Loucy (cell line): ENCODE measurements around the gene POLRMT.

Experiments
- H2AFZ ChIP-seq: fragments of 200-600 bp; sonication (generic); 2 replicates; pipeline ENCODE4 v1.6.0; 2016; ENCODE audit warnings: antibody characterized with exemption, mild to moderate bottlenecking, low read length, moderate library complexity
- H3F3A ChIP-seq: fragments of 200-600 bp; 2 replicates; pipeline ENCODE4 v1.6.0; 2016; ENCODE audit warnings: antibody characterized with exemption, low read depth, mild to moderate bottlenecking
- H3K27me3 ChIP-seq: fragments of 200-600 bp; sonication (generic); 2 replicates; pipeline ENCODE4 v1.6.1; 2014; ENCODE audit warnings: low read length, mild to moderate bottlenecking; ENCODE audit not compliant: insufficient read depth, poor library complexity, severe bottlenecking
- H3K36me3 ChIP-seq: fragments of 200-600 bp; sonication (generic); 2 replicates; pipeline ENCODE4 v1.6.1; 2016; ENCODE audit warnings: low read length; ENCODE audit not compliant: insufficient read depth
- H3K4me1 ChIP-seq: fragments of 200-600 bp; sonication (generic); 2 replicates; pipeline ENCODE4 v1.5.1; 2014; ENCODE audit warnings: low read length, mild to moderate bottlenecking; ENCODE audit not compliant: insufficient read depth, poor library complexity, severe bottlenecking
- H3K4me2 ChIP-seq: fragments of 200-600 bp; sonication (generic); 2 replicates; pipeline ENCODE4 v1.6.0; 2014; ENCODE audit warnings: antibody characterized with exemption, low read length, low read depth, mild to moderate bottlenecking; ENCODE audit not compliant: poor library complexity, severe bottlenecking
- H3K4me3 ChIP-seq: fragments of 200-600 bp; sonication (generic); 2 replicates; pipeline ENCODE4 v1.5.1; 2014; ENCODE audit warnings: low read length, mild to moderate bottlenecking, mixed read lengths; ENCODE audit not compliant: poor library complexity, severe bottlenecking
- H3K79me2 ChIP-seq: fragments of 200-600 bp; sonication (generic); 2 replicates; pipeline ENCODE4 v1.6.1; 2014; ENCODE audit warnings: low read length; ENCODE audit not compliant: insufficient read depth
- H3K9ac ChIP-seq: fragments of 200-600 bp; sonication (generic); 2 replicates; pipeline ENCODE4 v1.6.0; 2014; ENCODE audit warnings: mild to moderate bottlenecking, low read depth, low read length, moderate library complexity; ENCODE audit not compliant: poor library complexity, severe bottlenecking
- H3K9me2 ChIP-seq: fragments of 200-600 bp; sonication (generic); replicated peaks from 2 replicates; pipeline ENCODE4 v1.6.1; 2016; ENCODE audit warnings: low read depth, low read length, mixed read lengths
- H3K9me3 ChIP-seq: fragments of 200-600 bp; sonication (generic); 2 replicates; pipeline ENCODE4 v1.6.1; 2014; ENCODE audit warnings: mild to moderate bottlenecking, antibody characterized with exemption, low read length, low read depth; ENCODE audit not compliant: insufficient read depth
- H4K20me1 ChIP-seq: fragments of 200-600 bp; sonication (generic); 2 replicates; pipeline ENCODE4 v1.6.0; 2014; ENCODE audit warnings: antibody characterized with exemption, low read length, mild to moderate bottlenecking; ENCODE audit not compliant: insufficient read depth, poor library complexity, severe bottlenecking
- CTCF ChIP-seq: fragments of 200-600 bp; sonication (generic); conservative IDR thresholded peaks from 2 replicates; pipeline ENCODE4 v1.5.1; 2014; ENCODE audit warnings: mild to moderate bottlenecking, antibody characterized with exemption, low read length
- EZH2phosphoT487 ChIP-seq: fragments of 200-600 bp; IDR thresholded peaks from 2 replicates; pipeline ENCODE4 v1.6.1; 2018; ENCODE audit warnings: antibody characterized with exemption, mild to moderate bottlenecking, moderate library complexity, borderline replicate concordance

POLRMT gene

GRCh38 chr19:594265-594870 is 39.0 kb downstream of the POLRMT start:
- H3K79me2 ChIP-seq: no peaks in the 10 kb centered on the region
- no peak for TF ChIP-seq EZH2phosphoT487
- no peak for TF ChIP-seq CTCF
- no peaks in the 10 kb centered on the region for H3K9me2 ChIP-seq
- no peaks in the 10 kb centered on the region for H3K27me3 ChIP-seq
- no peak overlapping the region for H3K4me3 ChIP-seq
- no peaks in the 10 kb centered on the region for H3F3A ChIP-seq
- H3K9me3 ChIP-seq: no peaks in the 10 kb centered on the region
- H2AFZ ChIP-seq: no peak overlapping the region
- H3K4me2 ChIP-seq: no peak overlapping the region
- H3K4me1 ChIP-seq: no peaks in the 10 kb centered on the region
- no peaks in the 10 kb centered on the region for H3K36me3 ChIP-seq
- no peak overlapping the region for H3K9ac ChIP-seq
- H4K20me1 ChIP-seq: no peaks in the 10 kb centered on the region

DNA sequence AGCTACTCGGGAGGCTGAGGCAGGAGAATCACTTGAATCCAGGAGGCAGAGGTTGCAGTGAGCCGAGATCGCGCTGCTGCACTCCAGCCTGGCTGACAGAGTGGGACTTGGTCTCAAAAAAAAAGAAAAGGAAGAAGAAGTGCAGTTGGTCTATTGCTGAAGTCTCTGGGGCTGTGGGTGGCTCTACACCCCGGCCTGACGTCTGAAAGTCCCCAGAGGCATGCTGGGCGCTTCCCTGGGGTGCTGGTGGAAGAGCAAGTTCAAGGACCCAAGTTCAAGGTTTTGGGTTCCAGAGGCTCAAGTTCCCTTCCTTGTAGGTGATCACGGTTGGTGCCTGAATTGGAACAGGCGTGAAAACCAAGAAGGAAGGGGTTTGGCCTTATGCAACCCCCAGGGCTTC is 39.8 kb downstream of the POLRMT start:
- Histone ChIP-seq H3K9me3 (no peaks in the 10 kb centered on the region), H3F3A (no peaks in the 10 kb centered on the region), H3K4me1 (peaks cover 2% of the 10 kb centered on the region), H2AFZ (no peak overlapping the region), H3K79me2 (no peaks in the 10 kb centered on the region), H3K4me3 (no peak overlapping the region), H3K36me3 (no peaks in the 10 kb centered on the region), H4K20me1 (no peaks in the 10 kb centered on the region), H3K4me2 (no peak overlapping the region), H3K9me2 (no peaks in the 10 kb centered on the region), H3K9ac (no peak overlapping the region), H3K27me3 (no peaks in the 10 kb centered on the region)
- TF ChIP-seq EZH2phosphoT487 (no peak), CTCF (no peak)

DNA sequence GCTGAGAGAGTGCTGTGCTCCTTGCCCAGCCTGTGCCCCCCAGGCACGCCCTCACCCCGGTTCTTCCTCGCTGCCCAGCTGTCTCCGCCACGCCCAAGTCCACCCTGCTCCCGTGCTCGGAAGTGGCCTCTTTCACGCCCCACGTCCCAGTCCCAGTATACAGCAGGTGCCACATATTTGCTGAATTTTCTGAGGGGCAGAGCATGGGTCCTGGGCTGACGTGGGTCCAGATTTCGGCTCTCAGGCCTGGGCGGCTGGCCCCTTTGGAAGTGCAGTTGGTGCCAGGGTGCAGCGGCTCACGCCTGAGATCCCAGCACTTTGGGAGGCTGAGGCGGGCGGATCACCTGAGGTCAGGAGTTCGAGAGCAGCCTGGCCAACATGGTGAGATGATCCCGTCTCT is 40.3 kb downstream of the POLRMT start:
- TF ChIP-seq EZH2phosphoT487 (no peak), CTCF (no peak)
- Histone ChIP-seq H3K9ac (no peak overlapping the region), H3K36me3 (no peaks in the 10 kb centered on the region), H3K27me3 (no peaks in the 10 kb centered on the region), H3K9me2 (no peaks in the 10 kb centered on the region), H3K4me2 (no peak overlapping the region), H3F3A (no peaks in the 10 kb centered on the region), H3K79me2 (no peaks in the 10 kb centered on the region), H3K9me3 (no peaks in the 10 kb centered on the region), H2AFZ (no peak overlapping the region), H3K4me3 (no peak overlapping the region), H4K20me1 (no peaks in the 10 kb centered on the region), H3K4me1 (peaks cover 6% of the 10 kb centered on the region)
